Heart right ventricle (tissue), 16 donors: ENCODE measurements around the gene SLC6A9. TPM values are rescaled to one million over a fixed set of nuclear protein-coding genes. Genes with fewer than 3 reads are reported as not detected.

Experiments
- ATAC-seq, 8 donors: fragments of 200-7000 bp; cut with Tn5 transposase; one replicate each; pipeline ENCODE4 v1.9.1; 2020; ENCODE audit warnings: mild to moderate bottlenecking in 8 of 8, moderate library complexity in 8 of 8, moderate number of reproducible peaks in 1 of 8
- DNase-seq, 2 donors: peaks; one replicate each; pipeline ENCODE4 v3.0.0-alpha.2; 2020
- H3K27ac ChIP-seq, 10 donors: fragments of 200-600 bp; sonication (generic) in 2 of 10; one replicate each; pipeline versions ENCODE4 v1.5.0 to v1.8.0; 2020 to 2022; ENCODE audit warnings: mild to moderate bottlenecking in 3 of 10
- H3K27me3 ChIP-seq, 7 donors: fragments of 200-600 bp; one replicate each; pipeline ENCODE4 v1.8.0; 2021 to 2022; ENCODE audit warnings: mild to moderate bottlenecking in 2 of 7
- H3K36me3 ChIP-seq, 9 donors: fragments of 200-600 bp; sonication (generic) in 1 of 9; one replicate each; pipeline versions ENCODE4 v1.5.0 to v1.8.0; 2020 to 2022; ENCODE audit warnings: mild to moderate bottlenecking in 2 of 9
- H3K4me1 ChIP-seq, 9 donors: fragments of 200-600 bp; sonication (generic) in 1 of 9; one replicate each; pipeline versions ENCODE4 v1.5.0 to v1.8.0; 2020 to 2022; ENCODE audit warnings: mild to moderate bottlenecking in 4 of 9
- H3K4me3 ChIP-seq, 10 donors: fragments of 200-600 bp; sonication (generic) in 2 of 10; one replicate each; pipeline versions ENCODE4 v1.5.0 to v1.8.0; 2020 to 2022; ENCODE audit warnings: mild to moderate bottlenecking in 7 of 10, moderate library complexity in 2 of 10
- H3K9me3 ChIP-seq, 11 donors: fragments of 200-600 bp in 10 of 11; sonication (generic) in 2 of 11; one replicate each; pipeline versions ENCODE4 v1.5.0 to v1.8.0; 2013 to 2022; ENCODE audit warnings: mild to moderate bottlenecking in 2 of 11, control low read depth in 1 of 11, moderate library complexity in 1 of 11
- CTCF ChIP-seq, 9 donors: fragments of 200-600 bp; sonication (generic) in 2 of 9; IDR thresholded peaks; one replicate each; pipeline versions ENCODE4 v1.5.0 to v1.8.0; 2021 to 2022; ENCODE audit warnings: antibody characterized with exemption in 9 of 9, mild to moderate bottlenecking in 5 of 9, moderate library complexity in 1 of 9
- WGBS, 2 donors: extraction: QIAGEN DNeasy Blood & Tissue Kit; methylation state at CpG; one replicate each; pipeline ENCODE4 v1.1.7; 2013; ENCODE audit warnings: inconsistent platforms in 1 of 2; 5-methylcytosine and 5-hydroxymethylcytosine counted together
- intact Hi-C, 10 donors: fragments of 100-400 bp; cut with DNase I; formaldehyde crosslinking; loops; one replicate each; pipeline versions ENCODE4 v1.11.1 to v1.14.2; 2022
- polyA plus RNA-seq, 2 donors: library from polyadenylated mRNA; stranded (reverse); fragments of 200-250 nt; gene quantifications; one replicate each; pipeline ENCODE4 v1.2.3, GENCODE V29; 2013
- total RNA-seq, 10 donors: library from RNA; stranded (reverse); fragmentation: NEBNext Ultra II Directional in 3 of 10; extraction: Animal tissue kit (Norgen Biotek cat#: 25700) in 3 of 10; gene quantifications; one replicate each; pipeline versions ENCODE4 v1.2.1 to v1.2.4, GENCODE V29; 2021 to 2023
- donor health status: Arrhythmogenic right ventricular cardiomyopathy.
- donor health status: ischemic (EF 13 %, LVEDD 7.1; RV severe dilation, severe dysfunction).
- donor health status: healthy with polysubstance abuse.
- donor health status: DM: no; HTN: yes; CAD: no.
- donor health status: DM: no; HTN: no; CAD: no.
- donor health status: ischemic (EF 25% LVEDD 6.9; RV normal size, moderate dysfunction).
- donor health status: ischemic (EF 25% LVEDD 5.7; RV mildly dilated, moderate dysfunction).
- donor health status: healthy.
- donor health status: DM: yes; HTN: yes; CAD: no.
- donor health status: Ischemic cardiomyopathy.
- donor health status: ischemic (EF 35%, LVEDD 5.7; RV mildly dilated, moderate dysfunction).
- donor health status: nonischemic (EF 11% LVEDD 7.7; RV severe dilation, severe dysfunction).
- donor health status: DM: yes; HTN: yes; CAD: no.
- donor health status: PGD.
- donor health status: ischemic (EF 29% LVEDD 5.4; RV normal size, mild dysfunction).
- donor health status: nonischemic (EF 23%, LVEDD 6.1; RV moderate dilation, normal function).

The SLC6A9 gene
- total and polyA plus RNA-seq, 12 donors: 0.32 to 1.7 (median 0.96) TPM

GRCh38 chr1:44012404-44012803 is 18.9 kb downstream of the SLC6A9 start:
- Histone ChIP-seq H3K4me1 (peaks cover 0 to 21% (median 0%) of the 10 kb centered on the region in 9 donors), H3K9me3 (no peaks in the 10 kb centered on the region), H3K27ac (no peak overlapping the region), H3K36me3 (no peaks in the 10 kb centered on the region), H3K4me3 (no peak overlapping the region), H3K27me3 (no peaks in the 10 kb centered on the region)
- DNase-seq (no peak), ATAC-seq (no peak)
- TF ChIP-seq CTCF (IDR thresholded peaks at IDR 0.05): no peak
- 70 to 77% methylated on average over 2 of the region's 2 CpGs for WGBS, 2 donors
- intact Hi-C loops: no loop called here

GRCh38 chr1:44010935-44011471 is 20.3 kb downstream of the SLC6A9 start:
- no peak overlapping the region for H3K4me3 ChIP-seq
- H3K27ac ChIP-seq: no peak overlapping the region
- H3K4me1 ChIP-seq: peaks cover 0 to 20% (median under 1%) of the 10 kb centered on the region in 9 donors
- H3K36me3 ChIP-seq: no peaks in the 10 kb centered on the region
- ATAC-seq (no peak), DNase-seq (no peak)
- TF ChIP-seq CTCF (IDR thresholded peaks at IDR 0.05): no peak
- H3K27me3 ChIP-seq: no peaks in the 10 kb centered on the region
- H3K9me3 ChIP-seq: no peaks in the 10 kb centered on the region
- 80 to 87% methylated on average over 11 of the region's 11 CpGs for WGBS, 2 donors
- intact Hi-C loops: no loop called here

- Histone ChIP-seq H3K27ac (no peak overlapping the region), H3K4me3 (no peak overlapping the region), H3K9me3 (no peaks in the 10 kb centered on the region), H3K36me3 (no peaks in the 10 kb centered on the region), H3K27me3 (no peaks in the 10 kb centered on the region), H3K4me1 (peaks cover 0 to 6% (median 3%) of the 10 kb centered on the region in 9 donors)
- no peak for DNase-seq
- intact Hi-C loops: loop anchor here in 3 of 10 donors (5.0 kb wide), 1 partner anchor 39 kb away; no protein-coding TSS in a partner anchor
- TF ChIP-seq CTCF (IDR thresholded peaks at IDR 0.05): no peak
- ATAC-seq: no peak
- 94% methylated on average over 12 of the region's 12 CpGs for WGBS, 2 donors
Measured at GRCh38 chr1:44008259-44008658, 23.0 kb downstream of the SLC6A9 start.

- no peak overlapping the region for H3K27ac ChIP-seq
- no peak for ATAC-seq
- no peaks in the 10 kb centered on the region for H3K36me3 ChIP-seq
- H3K4me1 ChIP-seq: peaks cover 0 to 6% (median 3%) of the 10 kb centered on the region in 9 donors
- no peaks in the 10 kb centered on the region for H3K27me3 ChIP-seq
- WGBS, 2 donors: 74 to 79% methylated on average over 14 of the region's 14 CpGs
- intact Hi-C loops: loop anchor here in 5 of 10 donors (2.0 to 5.0 kb wide), 3 partner anchors 34 to 45 kb away; no protein-coding TSS in a partner anchor
- no peaks in the 10 kb centered on the region for H3K9me3 ChIP-seq
- no peak for DNase-seq
- H3K4me3 ChIP-seq: no peak overlapping the region
- no peak for TF ChIP-seq CTCF (IDR thresholded peaks at IDR 0.05)
Measured at GRCh38 chr1:44002606-44003157, 28.6 kb downstream of the SLC6A9 start.
